HCT116 (cell line): ENCODE measurements around the gene WDPCP. TPM values are rescaled to one million over a fixed set of nuclear protein-coding genes. Genes with fewer than 3 reads are reported as not detected.
A peak's percentile ranks its signal among the peaks of the same experiment; 100 is the strongest.

Experiments
- ATAC-seq: fragments of 200-7000 bp; cut with Tn5 transposase; 2 replicates; pipeline ENCODE4 v1.9.1; 2020; ENCODE audit warnings: mild to moderate bottlenecking, moderate library complexity
- BruUV-seq: library from RNA; stranded (reverse); fragments of 400-500 nt; replicated peaks from 2 replicates; lab custom pipeline; 2021; lab: Mats Ljungman, UMichigan
- CTCF ChIA-PET: fragments of 300-600 bp; sonication (Branson Sonifier 250); formaldehyde crosslinking; loops from one replicate; lab custom pipeline; 2021; ENCODE audit warnings: antibody characterized with exemption; lab: Charles Lee
- POLR2A ChIA-PET: fragments of 300-600, 350-600 bp; sonication (Branson Sonifier 250); formaldehyde crosslinking; loops from one replicate; lab custom pipeline; 2021; ENCODE audit warnings: antibody characterized with exemption; lab: Charles Lee
- RAD21 ChIA-PET, 2 experiments: fragments of 300-600 bp; sonication (Branson Sonifier 250); formaldehyde crosslinking; loops; one replicate each; lab custom pipeline; 2023; ENCODE audit warnings: low total read pairs in 2 of 2; ENCODE audit not compliant: uncharacterized antibody in 2 of 2, unreplicated experiment in 2 of 2, low non-redundant PET in 1 of 2; lab: Charles Lee
- DNase-seq: peaks from one replicate; pipeline ENCODE4 v3.0.0-alpha.2; 2010; ENCODE audit warnings: low read depth, low spot score
- H2AFZ ChIP-seq: fragments of 200-600 bp; shearing (Covaris generic), sonication (generic); 2 replicates; pipeline ENCODE4 v1.6.1; 2017; ENCODE audit warnings: low read depth, mixed run types, mixed read lengths, antibody characterized with exemption, low read length; ENCODE audit not compliant: poor library complexity, severe bottlenecking
- H3K27ac ChIP-seq: 2 replicates; pipeline ENCODE4 v1.5.1; 2012; ENCODE audit warnings: low read depth, low read length
- H3K27me3 ChIP-seq: fragments of 200-600 bp; sonication (generic); 2 replicates; pipeline ENCODE4 v1.6.1; 2016; ENCODE audit warnings: mixed run types, low read length, mixed read lengths; ENCODE audit not compliant: insufficient read depth
- H3K36me3 ChIP-seq, 2 experiments: fragments of 200-500 bp in 1 of 2; fragments of 200-600 bp in 1 of 2; sonication (Bioruptor generic) in 1 of 2; sonication (generic) in 1 of 2; 2 replicates each; pipeline versions ENCODE4 v1.5.1 to v1.6.1; 2014 to 2016; ENCODE audit warnings: low read length in 2 of 2, inconsistent platforms in 1 of 2, mixed read lengths in 1 of 2, mixed run types in 1 of 2; ENCODE audit not compliant: insufficient read depth in 2 of 2, control insufficient read depth in 1 of 2
- H3K4me1 ChIP-seq, 2 experiments: fragments of 200-600 bp in 1 of 2; sonication (generic) in 1 of 2; 2 replicates each; pipeline versions ENCODE4 v1.5.1 to v1.6.1; 2012 to 2017; ENCODE audit warnings: low read length in 2 of 2, inconsistent platforms in 1 of 2, mild to moderate bottlenecking in 1 of 2, mixed read lengths in 1 of 2, mixed run types in 1 of 2, moderate library complexity in 1 of 2; ENCODE audit not compliant: insufficient read depth in 2 of 2, control insufficient read depth in 1 of 2
- H3K4me2 ChIP-seq: fragments of 200-600 bp; sonication (generic); 2 replicates; pipeline ENCODE4 v1.6.1; 2017; ENCODE audit warnings: mixed run types, low read length, mixed read lengths
- H3K4me3 ChIP-seq, 2 experiments: fragments of 200-600 bp in 1 of 2; sonication (generic) in 1 of 2; replicated peaks in 1 of 2; 2 replicates each; pipeline ENCODE4 v1.5.1; 2011 to 2016; ENCODE audit warnings: low read length in 2 of 2, control low read depth in 1 of 2, low read depth in 1 of 2, mild to moderate bottlenecking in 1 of 2, mixed read lengths in 1 of 2, mixed run types in 1 of 2
- H3K79me2 ChIP-seq: fragments of 200-600 bp; sonication (generic); 2 replicates; pipeline ENCODE4 v1.6.1; 2017; ENCODE audit warnings: mild to moderate bottlenecking, mixed run types, low read length, moderate library complexity, mixed read lengths; ENCODE audit not compliant: insufficient read depth
- H3K9ac ChIP-seq: fragments of 200-600 bp; sonication (generic); 2 replicates; pipeline ENCODE4 v1.6.1; 2016; ENCODE audit warnings: low read length, mixed read lengths
- H3K9me2 ChIP-seq: fragments of 200-600 bp; sonication (generic), shearing (Covaris generic); 2 replicates; pipeline ENCODE4 v1.6.1; 2017; ENCODE audit warnings: mixed run types, mild to moderate bottlenecking, moderate library complexity; ENCODE audit not compliant: insufficient read depth
- H3K9me3 ChIP-seq, 2 experiments: fragments of 200-500 bp in 1 of 2; fragments of 200-600 bp in 1 of 2; sonication (Bioruptor generic) in 1 of 2; sonication (generic) in 1 of 2; 2 replicates each; pipeline ENCODE4 v1.6.1; 2014 to 2017; ENCODE audit warnings: low read length in 2 of 2, mixed read lengths in 2 of 2, inconsistent platforms in 1 of 2, low read depth in 1 of 2, mild to moderate bottlenecking in 1 of 2, mixed run types in 1 of 2, moderate library complexity in 1 of 2; ENCODE audit not compliant: control insufficient read depth in 1 of 2, insufficient read depth in 1 of 2
- H4K20me1 ChIP-seq: fragments of 200-600 bp; sonication (generic), shearing (Covaris generic); 2 replicates; pipeline ENCODE4 v1.6.1; 2017; ENCODE audit warnings: mixed run types, mild to moderate bottlenecking, moderate library complexity; ENCODE audit not compliant: insufficient read depth
- CBX3 ChIP-seq: IDR thresholded peaks from 2 replicates; pipeline ENCODE4 v1.6.1; 2012; ENCODE audit warnings: low read depth
- CEBPB ChIP-seq: IDR thresholded peaks from 2 replicates; pipeline ENCODE4 v1.6.1; 2012; ENCODE audit warnings: low read depth
- EGR1 ChIP-seq: IDR thresholded peaks from 2 replicates; pipeline ENCODE4 v1.6.1; 2012; ENCODE audit warnings: low read depth
- ELF1 ChIP-seq: IDR thresholded peaks from 2 replicates; pipeline ENCODE4 v1.6.1; 2012; ENCODE audit warnings: low read depth, borderline replicate concordance
- EZH2phosphoT487 ChIP-seq: fragments of 200-600 bp; IDR thresholded peaks from 2 replicates; pipeline ENCODE4 v1.6.1; 2018; ENCODE audit warnings: antibody characterized with exemption, borderline replicate concordance
- FOSL1 ChIP-seq: IDR thresholded peaks from 2 replicates; pipeline ENCODE4 v1.6.1; 2012; ENCODE audit warnings: low read depth
- JUND ChIP-seq: IDR thresholded peaks from 2 replicates; pipeline ENCODE4 v1.6.1; 2012
- MAX ChIP-seq: IDR thresholded peaks from 2 replicates; pipeline ENCODE4 v1.6.1; 2012
- POLR2A ChIP-seq: IDR thresholded peaks from 2 replicates; pipeline ENCODE4 v1.7.0; 2011; ENCODE audit warnings: borderline replicate concordance; ENCODE audit not compliant: insufficient read depth, insufficient read length; ENCODE audit errors: extremely low read depth
- RAD21 ChIP-seq: IDR thresholded peaks from 2 replicates; pipeline ENCODE4 v1.6.1; 2012; ENCODE audit warnings: low read depth, mild to moderate bottlenecking
- SIN3A ChIP-seq: IDR thresholded peaks from 2 replicates; pipeline ENCODE4 v1.6.1; 2012; ENCODE audit warnings: low read depth
- SP1 ChIP-seq: IDR thresholded peaks from 2 replicates; pipeline ENCODE4 v1.6.1; 2012; ENCODE audit warnings: low read depth
- SRF ChIP-seq: IDR thresholded peaks from 2 replicates; pipeline ENCODE4 v1.6.1; 2012; ENCODE audit warnings: low read depth
- ZFX ChIP-seq: fragments of 450-650 bp; IDR thresholded peaks from 2 replicates; pipeline ENCODE4 v1.6.1; 2017
- ZNF274 ChIP-seq: fragments of 200-500 bp; sonication (Bioruptor generic); IDR thresholded peaks from 2 replicates; pipeline ENCODE4 v1.6.1; 2014; ENCODE audit warnings: mild to moderate bottlenecking, low read depth, low read length, inconsistent platforms
- intact Hi-C: fragments of 100-400 bp; cut with micrococcal nuclease; formaldehyde crosslinking; loops from 2 replicates; pipeline ENCODE4 v1.10.0; 2022
- total RNA-seq: library from RNA; stranded (reverse); gene quantifications from one replicate; pipeline ENCODE4 v1.2.1, GENCODE V29; 2021; ENCODE audit not compliant: unreplicated experiment
- TF ChIP-seq, protein P1 (sequence below), 3 experiments: fragments of 200-600 bp in 1 of 3; sonication (generic) in 1 of 3; IDR thresholded peaks in 2 of 3; conservative IDR thresholded peaks in 1 of 3; 2 replicates each; pipeline ENCODE4 v1.5.1; 2012 to 2017; ENCODE audit warnings: low read depth in 2 of 3, low read length in 2 of 3, antibody characterized with exemption in 1 of 3, borderline replicate concordance in 1 of 3, control low read depth in 1 of 3, mild to moderate bottlenecking in 1 of 3, mixed read lengths in 1 of 3, mixed run types in 1 of 3, moderate library complexity in 1 of 3; ENCODE audit not compliant: insufficient read depth in 1 of 3
- TF ChIP-seq, protein P2 (sequence below): IDR thresholded peaks from 2 replicates; pipeline ENCODE4 v1.6.1; 2012; ENCODE audit warnings: low read depth

WDPCP gene
- total RNA-seq, 1 experiment from 2014 or later, result 4.1 TPM

DNA sequence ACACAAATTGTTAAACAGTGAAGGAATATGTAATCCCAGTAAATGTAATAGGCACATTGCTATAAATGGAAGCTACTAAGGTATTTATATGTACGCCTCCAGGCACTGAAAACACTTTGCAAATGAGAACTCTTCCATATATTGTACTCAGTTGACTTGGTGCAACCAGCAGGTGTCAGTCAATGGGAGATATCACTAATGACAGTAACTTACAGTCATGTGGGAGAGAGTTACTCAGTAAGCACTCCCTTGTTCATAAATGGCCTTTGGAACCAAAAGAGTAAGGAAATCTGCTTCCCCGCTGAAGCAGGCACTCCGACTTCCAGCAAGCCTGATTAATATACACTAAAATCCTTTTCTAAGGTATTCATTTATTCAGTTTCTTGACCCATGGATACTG is 6.4 kb upstream of the WDPCP start:
- Histone ChIP-seq H3K4me1 (peaks cover 6 to 11% of the 10 kb centered on the region in 2 experiments; a peak in 3 of 4 replicates), H3K9ac (no peak overlapping the region), H4K20me1 (no peaks in the 10 kb centered on the region), H3K79me2 (peaks cover 84% of the 10 kb centered on the region), H3K36me3 (peaks cover 24 to 30% of the 10 kb centered on the region in 2 experiments), H3K27ac (no peak overlapping the region), H3K9me2 (no peaks in the 10 kb centered on the region), H2AFZ (no peak overlapping the region), H3K4me3 (no peak overlapping the region), H3K4me2 (no peak overlapping the region), H3K9me3 (no peaks in the 10 kb centered on the region), H3K27me3 (no peaks in the 10 kb centered on the region)
- ChIA-PET RAD21 (no interaction called here), POLR2A (no interaction called here), CTCF (interaction anchor here (1.0 kb wide), 1 partner anchor 267 kb away, joined by 3 read pairs; no protein-coding TSS in a partner anchor)
- ATAC-seq (peak; percentile 75), DNase-seq (no peak)
- TF ChIP-seq FOSL1 (no peak), EZH2phosphoT487 (no peak), CBX3 (no peak), ZFX (no peak), SIN3A (no peak), SP1 (no peak), EGR1 (no peak), JUND (no peak), MAX (no peak), POLR2A (no peak), ZNF274 (no peak), RAD21 (0 out of 2 replicates have a peak, but pooled peaks have one; percentile 16), ELF1 (no peak), SRF (no peak), CEBPB (no peak)
- TF ChIP-seq, protein P1, sequence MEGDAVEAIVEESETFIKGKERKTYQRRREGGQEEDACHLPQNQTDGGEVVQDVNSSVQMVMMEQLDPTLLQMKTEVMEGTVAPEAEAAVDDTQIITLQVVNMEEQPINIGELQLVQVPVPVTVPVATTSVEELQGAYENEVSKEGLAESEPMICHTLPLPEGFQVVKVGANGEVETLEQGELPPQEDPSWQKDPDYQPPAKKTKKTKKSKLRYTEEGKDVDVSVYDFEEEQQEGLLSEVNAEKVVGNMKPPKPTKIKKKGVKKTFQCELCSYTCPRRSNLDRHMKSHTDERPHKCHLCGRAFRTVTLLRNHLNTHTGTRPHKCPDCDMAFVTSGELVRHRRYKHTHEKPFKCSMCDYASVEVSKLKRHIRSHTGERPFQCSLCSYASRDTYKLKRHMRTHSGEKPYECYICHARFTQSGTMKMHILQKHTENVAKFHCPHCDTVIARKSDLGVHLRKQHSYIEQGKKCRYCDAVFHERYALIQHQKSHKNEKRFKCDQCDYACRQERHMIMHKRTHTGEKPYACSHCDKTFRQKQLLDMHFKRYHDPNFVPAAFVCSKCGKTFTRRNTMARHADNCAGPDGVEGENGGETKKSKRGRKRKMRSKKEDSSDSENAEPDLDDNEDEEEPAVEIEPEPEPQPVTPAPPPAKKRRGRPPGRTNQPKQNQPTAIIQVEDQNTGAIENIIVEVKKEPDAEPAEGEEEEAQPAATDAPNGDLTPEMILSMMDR (IDR thresholded peaks at IDR 0.05 in 2 of 3, conservative IDR thresholded peaks at IDR 0.05 in 1 of 3; ENCODE audit: borderline replicate concordance in 1 of 3, insufficient read depth in 1 of 3, low read depth in 2 of 3, low read length in 2 of 3), result peak in 1 of 3 experiments; percentile 29; a peak in 2 of 6 replicates
- TF ChIP-seq, protein P2, sequence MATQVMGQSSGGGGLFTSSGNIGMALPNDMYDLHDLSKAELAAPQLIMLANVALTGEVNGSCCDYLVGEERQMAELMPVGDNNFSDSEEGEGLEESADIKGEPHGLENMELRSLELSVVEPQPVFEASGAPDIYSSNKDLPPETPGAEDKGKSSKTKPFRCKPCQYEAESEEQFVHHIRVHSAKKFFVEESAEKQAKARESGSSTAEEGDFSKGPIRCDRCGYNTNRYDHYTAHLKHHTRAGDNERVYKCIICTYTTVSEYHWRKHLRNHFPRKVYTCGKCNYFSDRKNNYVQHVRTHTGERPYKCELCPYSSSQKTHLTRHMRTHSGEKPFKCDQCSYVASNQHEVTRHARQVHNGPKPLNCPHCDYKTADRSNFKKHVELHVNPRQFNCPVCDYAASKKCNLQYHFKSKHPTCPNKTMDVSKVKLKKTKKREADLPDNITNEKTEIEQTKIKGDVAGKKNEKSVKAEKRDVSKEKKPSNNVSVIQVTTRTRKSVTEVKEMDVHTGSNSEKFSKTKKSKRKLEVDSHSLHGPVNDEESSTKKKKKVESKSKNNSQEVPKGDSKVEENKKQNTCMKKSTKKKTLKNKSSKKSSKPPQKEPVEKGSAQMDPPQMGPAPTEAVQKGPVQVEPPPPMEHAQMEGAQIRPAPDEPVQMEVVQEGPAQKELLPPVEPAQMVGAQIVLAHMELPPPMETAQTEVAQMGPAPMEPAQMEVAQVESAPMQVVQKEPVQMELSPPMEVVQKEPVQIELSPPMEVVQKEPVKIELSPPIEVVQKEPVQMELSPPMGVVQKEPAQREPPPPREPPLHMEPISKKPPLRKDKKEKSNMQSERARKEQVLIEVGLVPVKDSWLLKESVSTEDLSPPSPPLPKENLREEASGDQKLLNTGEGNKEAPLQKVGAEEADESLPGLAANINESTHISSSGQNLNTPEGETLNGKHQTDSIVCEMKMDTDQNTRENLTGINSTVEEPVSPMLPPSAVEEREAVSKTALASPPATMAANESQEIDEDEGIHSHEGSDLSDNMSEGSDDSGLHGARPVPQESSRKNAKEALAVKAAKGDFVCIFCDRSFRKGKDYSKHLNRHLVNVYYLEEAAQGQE, result no peak
- intact Hi-C loops, result loop anchor here (5.0 kb wide), 1 partner anchor 268 kb away; no protein-coding TSS in a partner anchor
- BruUV-seq, result no TSS peak
